B cell (primary cell): ENCODE results near the gene SLC41A3. TPM values are rescaled to one million over a fixed set of nuclear protein-coding genes. Genes with fewer than 3 reads are reported as not detected.

ENCODE experiments used
- ATAC-seq: fragments of 200-7000 bp; cut with Tn5 transposase; one replicate; pipeline ENCODE4 v1.10.0; 2021; ENCODE audit warnings: low read depth, mild to moderate bottlenecking, moderate number of reproducible peaks, moderate library complexity
- CTCF ChIA-PET: fragments of 350-600 bp; sonication (Branson Sonifier 250); formaldehyde crosslinking; loops from one replicate; lab custom pipeline; 2021; ENCODE audit warnings: antibody characterized with exemption, inconsistent platforms; lab: Charles Lee
- POLR2A ChIA-PET: fragments of 350-600 bp; sonication (Branson Sonifier 250); formaldehyde crosslinking; loops from one replicate; lab custom pipeline; 2021; ENCODE audit warnings: antibody characterized with exemption; lab: Charles Lee
- DNase-seq: peaks from one replicate; pipeline ENCODE4 v3.0.0; 2013
- H2AFZ ChIP-seq: 2 replicates; pipeline ENCODE4 v1.6.1; 2012; ENCODE audit warnings: mild to moderate bottlenecking, low read depth, low read length; ENCODE audit not compliant: insufficient read depth, poor library complexity, severe bottlenecking
- H3K27ac ChIP-seq, 2 donors: 1 replicate in 1 of 2; 2 replicates in 1 of 2; pipeline ENCODE4 v1.5.1; 2012 to 2013; ENCODE audit warnings: low read length in 2 of 2, mild to moderate bottlenecking in 2 of 2, moderate library complexity in 1 of 2
- H3K27me3 ChIP-seq, 4 experiments: fragments of 200-600 bp in 1 of 4; sonication (generic) in 1 of 4; replicated peaks in 1 of 4; 1 replicate in 2 of 4; 2 replicates in 2 of 4; pipeline versions ENCODE4 v1.6.1 to v1.7.0; 2013 to 2016; ENCODE audit warnings: low read length in 3 of 4, mild to moderate bottlenecking in 2 of 4, mixed read lengths in 1 of 4, moderate library complexity in 1 of 4; ENCODE audit not compliant: insufficient read depth in 4 of 4, control insufficient read depth in 3 of 4; ENCODE audit errors: control extremely low read depth in 1 of 4
- H3K36me3 ChIP-seq, 2 experiments: replicated peaks in 1 of 2; 1 replicate in 1 of 2; 2 replicates in 1 of 2; pipeline versions ENCODE4 v1.6.1 to v1.7.1; 2013; ENCODE audit warnings: low read length in 1 of 2; ENCODE audit not compliant: insufficient read depth in 2 of 2, control insufficient read depth in 1 of 2; ENCODE audit errors: control extremely low read depth in 1 of 2, extremely low read depth in 1 of 2
- H3K4me1 ChIP-seq, 2 donors: fragments of 200-600 bp in 1 of 2; sonication (generic) in 1 of 2; 1 replicate in 1 of 2; 2 replicates in 1 of 2; pipeline versions ENCODE4 v1.5.1 to v1.6.1; 2013 to 2017; ENCODE audit warnings: low read length in 2 of 2; ENCODE audit not compliant: control insufficient read depth in 2 of 2, insufficient read depth in 2 of 2
- H3K4me2 ChIP-seq: replicated peaks from 2 replicates; pipeline ENCODE3; 2012; ENCODE audit warnings: mild to moderate bottlenecking, low read depth, low read length; ENCODE audit not compliant: poor library complexity, severe bottlenecking
- H3K4me3 ChIP-seq, 5 experiments: fragments of 200-600 bp in 1 of 5; sonication (generic) in 1 of 5; 1 replicate in 3 of 5; 2 replicates in 2 of 5; pipeline versions ENCODE4 v1.5.1 to v1.7.0; 2011 to 2016; ENCODE audit warnings: low read length in 4 of 5, mild to moderate bottlenecking in 4 of 5, low read depth in 2 of 5, control low read depth in 1 of 5, moderate library complexity in 1 of 5; ENCODE audit not compliant: insufficient read depth in 1 of 5; ENCODE audit errors: control extremely low read depth in 1 of 5, extremely low read depth in 1 of 5
- H3K79me2 ChIP-seq: fragments of 200-600 bp; sonication (generic); one replicate; pipeline ENCODE4 v1.6.0; 2016; ENCODE audit warnings: low read length; ENCODE audit not compliant: control insufficient read depth, insufficient read depth
- H3K9ac ChIP-seq: fragments of 200-600 bp; sonication (generic); 2 replicates; pipeline ENCODE4 v1.6.1; 2017; ENCODE audit warnings: mild to moderate bottlenecking, low read length, moderate library complexity
- H3K9me3 ChIP-seq, 3 donors: one replicate each; pipeline versions ENCODE4 v1.6.1 to v1.7.1; 2013; ENCODE audit warnings: low read length in 2 of 3; ENCODE audit not compliant: control insufficient read depth in 2 of 3, insufficient read depth in 1 of 3; ENCODE audit errors: control extremely low read depth in 1 of 3
- H4K20me1 ChIP-seq: 2 replicates; pipeline ENCODE4 v1.6.0; 2012; ENCODE audit warnings: mild to moderate bottlenecking, low read length; ENCODE audit not compliant: insufficient read depth, control insufficient read depth, poor library complexity, severe bottlenecking
- H3K27ac Mint-ChIP-seq: one replicate; pipeline ENCODE4 v1.8.0; 2021; ENCODE audit warnings: mixed read lengths
- H3K27me3 Mint-ChIP-seq: one replicate; pipeline ENCODE4 v1.8.0; 2021; ENCODE audit warnings: mixed read lengths
- H3K4me1 Mint-ChIP-seq: one replicate; pipeline ENCODE4 v1.8.0; 2021; ENCODE audit warnings: mixed read lengths
- H3K4me3 Mint-ChIP-seq: one replicate; pipeline ENCODE4 v1.8.0; 2021; ENCODE audit warnings: mixed read lengths
- H3K9me3 Mint-ChIP-seq: one replicate; pipeline ENCODE4 v1.8.0; 2022; ENCODE audit warnings: mixed read lengths; ENCODE audit not compliant: insufficient read depth
- EZH2 ChIP-seq: IDR thresholded peaks from 2 replicates; pipeline ENCODE4 v1.6.1; 2012; ENCODE audit warnings: borderline replicate concordance, low read depth, mild to moderate bottlenecking, moderate library complexity, low read length; ENCODE audit not compliant: insufficient read depth, poor library complexity, severe bottlenecking
- WGBS: methylation state at CpG from one replicate; pipeline ENCODE4 v1.1.5; 2013; ENCODE audit warnings: missing lambda C conversion rate; ENCODE audit not compliant: insufficient coverage; 5-methylcytosine and 5-hydroxymethylcytosine counted together
- intact Hi-C: fragments of 100-400 bp; cut with micrococcal nuclease; formaldehyde crosslinking; loops from one replicate; pipeline ENCODE4 v1.10.0; 2022
- polyA plus RNA-seq: library from polyadenylated mRNA; depleted of rRNA; stranded (reverse); fragments of >200 nt; gene quantifications from 2 replicates; pipeline ENCODE4 v1.2.3, GENCODE V29; 2012
- total RNA-seq, 2 donors: library from RNA; stranded (reverse); fragments of 120-200 nt in 1 of 2; gene quantifications; 1 replicate in 1 of 2; 2 replicates in 1 of 2; pipeline versions ENCODE4 v1.2.3 to v1.2.4, GENCODE V29; 2013 to 2022
- TF ChIP-seq, protein P1 (sequence below): fragments of 200-600 bp; IDR thresholded peaks from one replicate; pipeline ENCODE4 v1.8.0; 2022; ENCODE audit warnings: antibody characterized with exemption, mild to moderate bottlenecking

Gene SLC41A3
- total and polyA plus RNA-seq, 2 donors (not counting 1 experiment from before 2014, with no cell fraction given) = 34.2 to 39.3 TPM

DNA sequence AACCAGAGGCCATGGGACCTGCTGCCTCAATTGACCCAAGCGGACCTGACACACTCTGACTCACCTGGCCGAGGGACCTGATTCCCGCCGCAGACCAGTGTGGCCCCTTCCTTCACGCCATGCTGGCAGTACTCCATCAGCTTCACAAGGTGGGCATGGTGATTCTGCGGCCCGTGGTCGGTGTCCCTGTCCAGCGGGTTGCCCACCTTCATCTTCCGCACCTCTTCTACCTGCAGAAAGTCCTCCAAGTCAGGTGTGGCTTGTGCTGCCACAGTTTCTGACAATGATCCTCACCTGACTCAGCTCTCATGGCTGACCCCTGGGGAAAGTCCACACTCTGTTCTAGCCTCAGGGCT is 25.9 kb upstream of the SLC41A3 start:
- no peaks in the 10 kb centered on the region for H3K79me2 ChIP-seq
- no peak overlapping the region for H2AFZ ChIP-seq
- H3K4me3 Mint-ChIP-seq = no peak overlapping the region
- no peaks in the 10 kb centered on the region for H3K27me3 Mint-ChIP-seq
- no peak for ATAC-seq
- no peaks in the 10 kb centered on the region for H4K20me1 ChIP-seq
- DNase-seq = no peak
- WGBS = 92% methylated on average over 10 of the region's 10 CpGs
- H3K27me3 ChIP-seq = no peaks in the 10 kb centered on the region
- H3K4me2 ChIP-seq = no peak overlapping the region
- H3K36me3 ChIP-seq = no peaks in the 10 kb centered on the region
- no peaks in the 10 kb centered on the region for H3K9me3 ChIP-seq
- H3K27ac Mint-ChIP-seq = no peak overlapping the region
- POLR2A ChIA-PET = no interaction called here
- H3K27ac ChIP-seq = no peak overlapping the region
- no peaks in the 10 kb centered on the region for H3K9me3 Mint-ChIP-seq
- no peaks in the 10 kb centered on the region for H3K4me1 ChIP-seq
- no peak overlapping the region for H3K9ac ChIP-seq
- H3K4me3 ChIP-seq = no peak overlapping the region
- intact Hi-C loops = no loop called here
- TF ChIP-seq EZH2 = no peak
- TF ChIP-seq, protein P1, sequence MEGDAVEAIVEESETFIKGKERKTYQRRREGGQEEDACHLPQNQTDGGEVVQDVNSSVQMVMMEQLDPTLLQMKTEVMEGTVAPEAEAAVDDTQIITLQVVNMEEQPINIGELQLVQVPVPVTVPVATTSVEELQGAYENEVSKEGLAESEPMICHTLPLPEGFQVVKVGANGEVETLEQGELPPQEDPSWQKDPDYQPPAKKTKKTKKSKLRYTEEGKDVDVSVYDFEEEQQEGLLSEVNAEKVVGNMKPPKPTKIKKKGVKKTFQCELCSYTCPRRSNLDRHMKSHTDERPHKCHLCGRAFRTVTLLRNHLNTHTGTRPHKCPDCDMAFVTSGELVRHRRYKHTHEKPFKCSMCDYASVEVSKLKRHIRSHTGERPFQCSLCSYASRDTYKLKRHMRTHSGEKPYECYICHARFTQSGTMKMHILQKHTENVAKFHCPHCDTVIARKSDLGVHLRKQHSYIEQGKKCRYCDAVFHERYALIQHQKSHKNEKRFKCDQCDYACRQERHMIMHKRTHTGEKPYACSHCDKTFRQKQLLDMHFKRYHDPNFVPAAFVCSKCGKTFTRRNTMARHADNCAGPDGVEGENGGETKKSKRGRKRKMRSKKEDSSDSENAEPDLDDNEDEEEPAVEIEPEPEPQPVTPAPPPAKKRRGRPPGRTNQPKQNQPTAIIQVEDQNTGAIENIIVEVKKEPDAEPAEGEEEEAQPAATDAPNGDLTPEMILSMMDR = no peak
- no peaks in the 10 kb centered on the region for H3K4me1 Mint-ChIP-seq
- CTCF ChIA-PET = no interaction called here

DNA sequence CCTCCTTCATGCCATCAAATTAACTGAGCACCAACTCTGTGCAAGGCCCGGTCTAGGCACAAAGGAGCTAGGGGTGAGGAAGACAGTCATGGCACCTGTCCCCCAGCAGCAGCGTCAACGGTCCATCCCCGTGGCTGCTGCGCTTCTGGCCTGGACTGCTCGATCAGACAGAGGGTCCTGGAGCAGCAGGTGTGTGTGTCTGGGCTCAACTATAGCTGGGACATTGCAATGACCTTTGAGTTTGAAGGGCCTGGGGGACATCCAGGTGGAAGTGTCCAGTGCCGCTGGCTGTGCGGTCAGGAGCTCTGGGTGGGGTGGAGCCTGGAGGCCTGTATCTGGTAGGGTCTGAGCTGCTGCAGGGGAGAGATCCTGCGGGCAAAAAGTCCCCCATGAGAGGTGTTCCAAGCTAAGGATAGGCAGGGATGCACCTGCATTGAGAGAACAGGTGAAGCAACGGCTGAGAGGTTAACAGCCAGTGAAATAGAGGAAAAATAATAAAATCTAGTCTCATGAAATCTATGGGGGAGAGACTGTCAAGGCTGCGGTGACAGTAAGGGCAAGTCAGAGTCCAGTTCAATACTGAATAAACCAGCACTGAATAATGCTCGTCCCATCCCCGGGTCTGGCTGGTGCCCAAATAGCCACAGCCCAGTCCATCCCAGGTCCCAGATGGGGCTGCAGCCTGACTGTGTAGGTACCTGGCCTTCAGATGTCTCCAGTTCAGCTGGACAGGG is 25.4 kb upstream of the SLC41A3 start:
- no peaks in the 10 kb centered on the region for H3K4me1 Mint-ChIP-seq
- no peaks in the 10 kb centered on the region for H3K27me3 Mint-ChIP-seq
- Histone ChIP-seq H3K4me3 (no peak overlapping the region), H3K4me1 (no peaks in the 10 kb centered on the region), H3K9ac (no peak overlapping the region), H2AFZ (no peak overlapping the region), H3K36me3 (no peaks in the 10 kb centered on the region), H3K79me2 (no peaks in the 10 kb centered on the region), H3K4me2 (no peak overlapping the region), H3K9me3 (no peaks in the 10 kb centered on the region), H4K20me1 (no peaks in the 10 kb centered on the region), H3K27ac (no peak overlapping the region), H3K27me3 (no peaks in the 10 kb centered on the region)
- CTCF ChIA-PET = no interaction called here
- no peak for TF ChIP-seq EZH2
- TF ChIP-seq, protein P1 = no peak
- no peak overlapping the region for H3K27ac Mint-ChIP-seq
- intact Hi-C loops = no loop called here
- ATAC-seq = no peak
- WGBS = 92% methylated on average over 13 of the region's 13 CpGs
- POLR2A ChIA-PET = no interaction called here
- no peak for DNase-seq
- H3K4me3 Mint-ChIP-seq = no peak overlapping the region
- H3K9me3 Mint-ChIP-seq = no peaks in the 10 kb centered on the region
